ENCODE measurements around the gene USP25. TPM values are rescaled to one million over a fixed set of nuclear protein-coding genes. Genes with fewer than 3 reads are reported as not detected.

USP25 gene
- total and polyA plus RNA-seq, 2 donors (not counting 1 experiment from before 2014, with no cell fraction given): 14.2 to 55.5 TPM

- no peak overlapping the region for H3K4me3 ChIP-seq (ENCODE audit: control extremely low read depth in 1 of 5, extremely low read depth in 1 of 5, insufficient read depth in 1 of 5, low read depth in 2 of 5, low read length in 4 of 5)
- no peak for TF ChIP-seq CTCF (IDR thresholded peaks at IDR 0.05)
- no peak for TF ChIP-seq EZH2 (IDR thresholded peaks at IDR 0.05; ENCODE audit: borderline replicate concordance, insufficient read depth, low read depth, low read length, poor library complexity, severe bottlenecking)
- no peaks in the 10 kb centered on the region for H4K20me1 ChIP-seq (ENCODE audit: control insufficient read depth, insufficient read depth, low read length, poor library complexity, severe bottlenecking)
- POLR2A ChIA-PET: no interaction called here
- H3K4me2 ChIP-seq (replicated peaks; ENCODE audit: low read depth, low read length, poor library complexity, severe bottlenecking): no peak overlapping the region
- CTCF ChIA-PET: no interaction called here
- no peak overlapping the region for H3K27ac Mint-ChIP-seq
- H3K9ac ChIP-seq (ENCODE audit: low read length): no peak overlapping the region
- no peak for ATAC-seq (ENCODE audit: low read depth)
- intact Hi-C loops (cut with micrococcal nuclease): loop anchor here (10.0 kb wide), 1 partner anchor 208 kb away; no protein-coding TSS in a partner anchor
- H3K36me3 ChIP-seq (replicated peaks in 1 of 2; ENCODE audit: control extremely low read depth in 1 of 2, control insufficient read depth in 1 of 2, extremely low read depth in 1 of 2, insufficient read depth in 2 of 2, low read length in 1 of 2): no peaks in the 10 kb centered on the region
- no peak overlapping the region for H3K4me3 Mint-ChIP-seq
- H3K27me3 ChIP-seq (replicated peaks in 1 of 4; ENCODE audit: control extremely low read depth in 1 of 4, control insufficient read depth in 3 of 4, insufficient read depth in 4 of 4, low read length in 3 of 4): no peaks in the 10 kb centered on the region
- H3K79me2 ChIP-seq (ENCODE audit: control insufficient read depth, insufficient read depth, low read length): no peaks in the 10 kb centered on the region
- peaks cover 10% of the 10 kb centered on the region for H3K27me3 Mint-ChIP-seq
- WGBS (ENCODE audit: insufficient coverage): no CpG with 5 or more reads among the region's 4 CpGs
- H3K9me3 Mint-ChIP-seq (ENCODE audit: insufficient read depth): peaks cover 5% of the 10 kb centered on the region
- no peaks in the 10 kb centered on the region for H3K9me3 ChIP-seq (ENCODE audit: control extremely low read depth in 1 of 3, control insufficient read depth in 2 of 3, insufficient read depth in 1 of 3, low read length in 2 of 3)
- H3K4me1 Mint-ChIP-seq: no peaks in the 10 kb centered on the region
- no peaks in the 10 kb centered on the region for H3K4me1 ChIP-seq (ENCODE audit: control insufficient read depth in 2 of 2, insufficient read depth in 2 of 2, low read length in 2 of 2)
- H3K27ac ChIP-seq (ENCODE audit: low read length in 2 of 2): no peak overlapping the region
- no peak overlapping the region for H2AFZ ChIP-seq (ENCODE audit: insufficient read depth, low read depth, low read length, poor library complexity, severe bottlenecking)
- no peak for DNase-seq
Measured at GRCh38 chr21:15722591-15723324, 7.0 kb upstream of the USP25 start.

GRCh38 chr21:15725949-15726348 is 3.8 kb upstream of the USP25 start:
- DNase-seq (no peak), ATAC-seq (ENCODE audit: low read depth) (no peak)
- peaks cover 8% of the 10 kb centered on the region for H3K4me1 Mint-ChIP-seq
- Histone ChIP-seq H3K9me3 (ENCODE audit: control extremely low read depth in 1 of 3, control insufficient read depth in 2 of 3, insufficient read depth in 1 of 3, low read length in 2 of 3) (no peaks in the 10 kb centered on the region), H3K9ac (ENCODE audit: low read length) (no peak overlapping the region), H3K36me3 (replicated peaks in 1 of 2; ENCODE audit: control extremely low read depth in 1 of 2, control insufficient read depth in 1 of 2, extremely low read depth in 1 of 2, insufficient read depth in 2 of 2, low read length in 1 of 2) (no peaks in the 10 kb centered on the region), H3K27me3 (replicated peaks in 1 of 4; ENCODE audit: control extremely low read depth in 1 of 4, control insufficient read depth in 3 of 4, insufficient read depth in 4 of 4, low read length in 3 of 4) (no peaks in the 10 kb centered on the region), H3K4me1 (ENCODE audit: control insufficient read depth in 2 of 2, insufficient read depth in 2 of 2, low read length in 2 of 2) (peaks cover under 1 to 4% of the 10 kb centered on the region in 2 donors), H2AFZ (ENCODE audit: insufficient read depth, low read depth, low read length, poor library complexity, severe bottlenecking) (no peak overlapping the region), H3K4me3 (ENCODE audit: control extremely low read depth in 1 of 5, extremely low read depth in 1 of 5, insufficient read depth in 1 of 5, low read depth in 2 of 5, low read length in 4 of 5) (no peak overlapping the region), H3K4me2 (replicated peaks; ENCODE audit: low read depth, low read length, poor library complexity, severe bottlenecking) (no peak overlapping the region), H3K27ac (ENCODE audit: low read length in 2 of 2) (no peak overlapping the region), H4K20me1 (ENCODE audit: control insufficient read depth, insufficient read depth, low read length, poor library complexity, severe bottlenecking) (no peaks in the 10 kb centered on the region), H3K79me2 (ENCODE audit: control insufficient read depth, insufficient read depth, low read length) (peaks cover 6% of the 10 kb centered on the region)
- TF ChIP-seq EZH2 (IDR thresholded peaks at IDR 0.05; ENCODE audit: borderline replicate concordance, insufficient read depth, low read depth, low read length, poor library complexity, severe bottlenecking) (no peak), CTCF (IDR thresholded peaks at IDR 0.05) (no peak)
- H3K27me3 Mint-ChIP-seq: peaks cover 6% of the 10 kb centered on the region
- no peak overlapping the region for H3K4me3 Mint-ChIP-seq
- no peak overlapping the region for H3K27ac Mint-ChIP-seq
- H3K9me3 Mint-ChIP-seq (ENCODE audit: insufficient read depth): peaks cover 5% of the 10 kb centered on the region
- CTCF ChIA-PET: no interaction called here
- intact Hi-C loops (cut with micrococcal nuclease): loop anchor here (10.0 kb wide), 1 partner anchor 211 kb away; no protein-coding TSS in a partner anchor
- POLR2A ChIA-PET: no interaction called here
- 89% methylated on average over 2 of the region's 3 CpGs for WGBS (ENCODE audit: insufficient coverage)

Data from B cell (primary cell).